HG02642 (cell line): ENCODE data around the gene UTP20.
"Not testable (repeated sequence)": the region's sequence is repeated elsewhere in the genome, so short reads cannot be mapped to it uniquely, and the experiment has no call there.

Experiments used
- ATAC-seq: cut with Tn5 transposase; IDR thresholded peaks from one replicate; pipeline ENCODE4 v1.9.1; 2021; ENCODE audit warnings: mild to moderate bottlenecking; ENCODE audit not compliant: unreplicated experiment, poor library complexity

Gene UTP20

GRCh38 chr12:101323255-101323654 lies 43.4 kb downstream of the UTP20 start:
- ATAC-seq: no peak

- ATAC-seq: no peak
Measured at GRCh38 chr12:101325590-101325989, 45.7 kb downstream of the UTP20 start.

- no peak for ATAC-seq
Measured at GRCh38 chr12:101327051-101327450, 47.1 kb downstream of the UTP20 start.

- no peak for ATAC-seq
Measured at GRCh38 chr12:101327546-101327945, 47.6 kb downstream of the UTP20 start.

GRCh38 chr12:101328917-101329316 lies 49.0 kb downstream of the UTP20 start:
- no peak for ATAC-seq

GRCh38 chr12:101330631-101331030 lies 50.7 kb downstream of the UTP20 start:
- ATAC-seq: no peak

- ATAC-seq: no peak
Measured at GRCh38 chr12:101336437-101336836, 56.5 kb downstream of the UTP20 start.

- ATAC-seq: no peak
Measured at GRCh38 chr12:101338087-101338486, 58.2 kb downstream of the UTP20 start.

GRCh38 chr12:101343893-101344292 lies 64.0 kb downstream of the UTP20 start:
- ATAC-seq: no peak

GRCh38 chr12:101351682-101352081 lies 71.8 kb downstream of the UTP20 start:
- ATAC-seq: no peak

GRCh38 chr12:101356794-101357193 lies 76.9 kb downstream of the UTP20 start:
- ATAC-seq: no peak

GRCh38 chr12:101361455-101361854 lies 81.5 kb downstream of the UTP20 start:
- no peak for ATAC-seq

GRCh38 chr12:101368016-101368415 lies 88.1 kb downstream of the UTP20 start:
- no peak for ATAC-seq

- ATAC-seq: no peak
Measured at GRCh38 chr12:101372431-101372830, 92.5 kb downstream of the UTP20 start.

GRCh38 chr12:101375573-101375972 lies 95.7 kb downstream of the UTP20 start:
- no peak for ATAC-seq

- ATAC-seq: no peak
Measured at GRCh38 chr12:101379149-101379548, 99.2 kb downstream of the UTP20 start.

GRCh38 chr12:101391181-101391580 lies 111.3 kb downstream of the UTP20 start:
- ATAC-seq: not testable (repeated sequence)

- ATAC-seq: peak; percentile 31
Measured at GRCh38 chr12:101407049-101407435, 127.1 kb downstream of the UTP20 start.

GRCh38 chr12:101407436-101408345 lies 127.8 kb downstream of the UTP20 start, which contains the start of gene ARL1:
Gene ARL1, minus strand, starts transcription at chr12:101407772. Its CDS starts 127 bp downstream, at chr12:101407645.
- ATAC-seq: peak; percentile 87

GRCh38 chr12:101410169-101410568 lies 130.3 kb downstream of the UTP20 start:
- not testable (repeated sequence) for ATAC-seq

- no peak for ATAC-seq
Measured at GRCh38 chr12:101414533-101415119, 134.7 kb downstream of the UTP20 start.

- no peak for ATAC-seq
Measured at GRCh38 chr12:101415228-101415627, 135.3 kb downstream of the UTP20 start.
